Mesenchymal stem cell (in vitro differentiated cells and primary cell): ENCODE results near the gene ST7.
"Not testable (repeated sequence)": the region's sequence is repeated elsewhere in the genome, so short reads cannot be mapped to it uniquely, and the experiment has no call there.

Experiments
- DNase-seq: peaks from one replicate; pipeline ENCODE4 v3.0.0-alpha.2; 2013
- H2AFZ ChIP-seq: one replicate; pipeline ENCODE4 v1.6.1; 2013; ENCODE audit warnings: low read depth, mild to moderate bottlenecking, control low read depth, inconsistent platforms, low read length, moderate library complexity
- H2AK5ac ChIP-seq: 2 replicates; pipeline ENCODE4 v1.6.1; 2013; ENCODE audit warnings: low read length, moderate library complexity, mild to moderate bottlenecking, inconsistent platforms; ENCODE audit not compliant: severe bottlenecking
- H2BK120ac ChIP-seq: one replicate; pipeline ENCODE4 v1.6.1; 2013; ENCODE audit warnings: low read depth, mild to moderate bottlenecking, inconsistent platforms, low read length, moderate library complexity
- H2BK12ac ChIP-seq, 2 experiments: one replicate each; pipeline ENCODE4 v1.6.1; 2013; ENCODE audit warnings: inconsistent platforms in 2 of 2, low read length in 2 of 2, mild to moderate bottlenecking in 2 of 2, moderate library complexity in 2 of 2, control low read depth in 1 of 2
- H2BK15ac ChIP-seq: one replicate; pipeline ENCODE4 v1.6.1; 2013; ENCODE audit warnings: mild to moderate bottlenecking, low read depth, inconsistent platforms; ENCODE audit not compliant: poor library complexity, severe bottlenecking
- H2BK5ac ChIP-seq: 2 replicates; pipeline ENCODE4 v1.6.1; 2013; ENCODE audit warnings: low read depth, mild to moderate bottlenecking, low read length, control low read depth, inconsistent platforms; ENCODE audit not compliant: poor library complexity, severe bottlenecking
- H3K14ac ChIP-seq, 2 experiments: one replicate each; pipeline ENCODE4 v1.6.1; 2013; ENCODE audit warnings: inconsistent platforms in 2 of 2, low read length in 2 of 2, control low read depth in 1 of 2, mild to moderate bottlenecking in 1 of 2, moderate library complexity in 1 of 2
- H3K18ac ChIP-seq, 2 experiments: one replicate each; pipeline ENCODE4 v1.6.1; 2013; ENCODE audit warnings: inconsistent platforms in 2 of 2, low read length in 2 of 2, control low read depth in 1 of 2, low read depth in 1 of 2, mild to moderate bottlenecking in 1 of 2
- H3K23ac ChIP-seq, 2 experiments: one replicate each; pipeline ENCODE4 v1.6.1; 2013; ENCODE audit warnings: inconsistent platforms in 2 of 2, low read length in 2 of 2, mild to moderate bottlenecking in 2 of 2, moderate library complexity in 2 of 2, control low read depth in 1 of 2
- H3K27ac ChIP-seq: 2 replicates; pipeline ENCODE4 v1.5.1; 2013; ENCODE audit warnings: mild to moderate bottlenecking, moderate library complexity, low read length, control low read depth, inconsistent platforms; ENCODE audit not compliant: poor library complexity, severe bottlenecking
- H3K27me3 ChIP-seq, 2 experiments: 2 replicates each; pipeline versions ENCODE4 v1.6.1 to v1.7.0; 2013; ENCODE audit warnings: low read length in 2 of 2, mild to moderate bottlenecking in 2 of 2, moderate library complexity in 2 of 2, control low read depth in 1 of 2, inconsistent platforms in 1 of 2; ENCODE audit not compliant: control insufficient read depth in 1 of 2, insufficient read depth in 1 of 2
- H3K36me3 ChIP-seq, 2 experiments: 2 replicates each; pipeline versions ENCODE4 v1.6.1 to v1.7.0; 2013; ENCODE audit warnings: low read length in 2 of 2, control low read depth in 1 of 2, inconsistent platforms in 1 of 2, low read depth in 1 of 2, mild to moderate bottlenecking in 1 of 2; ENCODE audit not compliant: insufficient read depth in 2 of 2, control insufficient read depth in 1 of 2
- H3K4ac ChIP-seq, 2 experiments: one replicate each; pipeline ENCODE4 v1.6.1; 2013; ENCODE audit warnings: inconsistent platforms in 2 of 2, low read length in 2 of 2, mild to moderate bottlenecking in 2 of 2, moderate library complexity in 2 of 2, control low read depth in 1 of 2, low read depth in 1 of 2
- H3K4me1 ChIP-seq: 2 replicates; pipeline ENCODE4 v1.6.1; 2013; ENCODE audit warnings: low read depth, low read length, control low read depth; ENCODE audit not compliant: control insufficient read depth, insufficient read depth
- H3K4me2 ChIP-seq: 2 replicates; pipeline ENCODE4 v1.6.1; 2013; ENCODE audit warnings: low read length, mild to moderate bottlenecking, inconsistent platforms; ENCODE audit not compliant: poor library complexity, severe bottlenecking
- H3K4me3 ChIP-seq, 2 experiments: 2 replicates each; pipeline versions ENCODE4 v1.5.1 to v1.7.0; 2013; ENCODE audit warnings: low read length in 2 of 2, mild to moderate bottlenecking in 2 of 2, control low read depth in 1 of 2, low read depth in 1 of 2; ENCODE audit not compliant: insufficient read depth in 1 of 2
- H3K79me1 ChIP-seq: replicated peaks from 2 replicates; pipeline ENCODE4 v1.6.1; 2013; ENCODE audit warnings: mild to moderate bottlenecking, control low read depth, low read length, inconsistent platforms; ENCODE audit not compliant: poor library complexity, severe bottlenecking
- H3K9ac ChIP-seq: 2 replicates; pipeline ENCODE4 v1.7.0; 2013; ENCODE audit warnings: mild to moderate bottlenecking, low read length, moderate library complexity
- H3K9me3 ChIP-seq: 2 replicates; pipeline ENCODE4 v1.7.0; 2013; ENCODE audit warnings: mild to moderate bottlenecking, low read length; ENCODE audit not compliant: control insufficient read depth
- H4K8ac ChIP-seq: one replicate; pipeline ENCODE4 v1.6.1; 2013; ENCODE audit warnings: inconsistent platforms, mild to moderate bottlenecking, low read length, moderate library complexity
- H4K91ac ChIP-seq: one replicate; pipeline ENCODE4 v1.6.1; 2013; ENCODE audit warnings: mild to moderate bottlenecking, low read length, inconsistent platforms
- WGBS: methylation state at CpG from one replicate; pipeline ENCODE4 v1.1.7; 2013; ENCODE audit warnings: mixed read lengths; 5-methylcytosine and 5-hydroxymethylcytosine counted together

Gene ST7

DNA sequence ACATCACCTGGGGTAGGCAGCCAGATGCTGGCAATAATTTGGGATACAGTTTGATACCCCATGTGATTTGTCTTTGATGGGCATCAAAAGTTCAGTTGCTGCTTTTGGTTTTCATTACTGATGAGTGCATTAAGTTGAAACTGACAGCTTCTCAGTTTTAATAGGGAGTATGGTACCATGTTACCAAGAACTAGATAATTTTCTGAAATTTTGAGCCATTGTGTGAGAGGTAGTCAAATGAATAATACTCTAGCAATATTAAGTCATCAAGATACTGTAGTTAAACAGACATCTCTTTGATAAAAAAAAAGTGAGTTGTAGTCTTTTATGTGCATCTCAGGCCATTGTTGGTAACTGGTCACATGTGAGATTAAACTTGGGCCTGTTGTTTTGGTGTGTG, 71.5 kb downstream of the ST7 start:
- Histone ChIP-seq H3K27me3 (no peaks in the 10 kb centered on the region), H3K4ac (no peak overlapping the region), H3K18ac (no peak overlapping the region), H2BK12ac (no peak overlapping the region), H3K4me3 (no peak overlapping the region), H2BK5ac (no peak overlapping the region), H2AFZ (no peak overlapping the region), H3K4me2 (no peak overlapping the region), H3K4me1 (peaks cover 3% of the 10 kb centered on the region), H2AK5ac (no peak overlapping the region), H4K8ac (no peak overlapping the region), H3K36me3 (no peaks in the 10 kb centered on the region), H3K79me1 (peaks cover 12% of the 10 kb centered on the region), H3K23ac (no peak overlapping the region), H3K14ac (no peak overlapping the region), H3K9ac (no peak overlapping the region), H4K91ac (no peak overlapping the region), H2BK120ac (no peak overlapping the region), H3K27ac (no peak overlapping the region), H3K9me3 (no peaks in the 10 kb centered on the region), H2BK15ac (no peak overlapping the region)
- DNase-seq, result no peak

DNA sequence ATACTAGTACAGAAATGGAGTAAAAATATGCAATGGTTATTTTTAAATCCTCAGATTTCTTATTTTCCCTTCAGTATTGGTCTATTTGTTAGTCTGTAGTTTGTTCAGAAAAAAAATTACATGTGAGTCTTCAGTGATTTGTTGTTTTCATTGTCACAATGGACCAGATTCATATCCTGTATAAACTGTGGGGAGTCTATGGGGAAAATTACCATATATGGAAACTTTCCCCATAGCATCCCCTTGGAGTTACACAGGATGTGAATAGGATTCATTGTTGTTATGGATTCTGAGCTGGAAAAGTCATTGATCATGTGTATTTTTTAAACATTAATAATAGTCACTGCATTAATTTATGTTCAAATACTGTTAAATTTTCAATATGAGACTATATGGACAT, 72.6 kb downstream of the ST7 start:
- no peak overlapping the region for H3K4me3 ChIP-seq
- no peaks in the 10 kb centered on the region for H3K27me3 ChIP-seq
- no peak for DNase-seq
- H3K14ac ChIP-seq, result no peak overlapping the region
- H3K4ac ChIP-seq, result no peak overlapping the region
- H3K9ac ChIP-seq, result no peak overlapping the region
- H2AK5ac ChIP-seq, result no peak overlapping the region
- no peak overlapping the region for H3K18ac ChIP-seq
- H3K23ac ChIP-seq, result no peak overlapping the region
- H2BK12ac ChIP-seq, result no peak overlapping the region
- no peak overlapping the region for H2BK15ac ChIP-seq
- no peaks in the 10 kb centered on the region for H3K4me1 ChIP-seq
- H3K27ac ChIP-seq, result no peak overlapping the region
- H2AFZ ChIP-seq, result no peak overlapping the region
- H4K8ac ChIP-seq, result no peak overlapping the region
- no peak overlapping the region for H3K4me2 ChIP-seq
- H3K9me3 ChIP-seq, result peaks cover 5% of the 10 kb centered on the region
- H4K91ac ChIP-seq, result no peak overlapping the region
- H2BK120ac ChIP-seq, result no peak overlapping the region
- H3K79me1 ChIP-seq, result peaks cover 10% of the 10 kb centered on the region
- no peak overlapping the region for H2BK5ac ChIP-seq
- H3K36me3 ChIP-seq, result no peaks in the 10 kb centered on the region

DNA sequence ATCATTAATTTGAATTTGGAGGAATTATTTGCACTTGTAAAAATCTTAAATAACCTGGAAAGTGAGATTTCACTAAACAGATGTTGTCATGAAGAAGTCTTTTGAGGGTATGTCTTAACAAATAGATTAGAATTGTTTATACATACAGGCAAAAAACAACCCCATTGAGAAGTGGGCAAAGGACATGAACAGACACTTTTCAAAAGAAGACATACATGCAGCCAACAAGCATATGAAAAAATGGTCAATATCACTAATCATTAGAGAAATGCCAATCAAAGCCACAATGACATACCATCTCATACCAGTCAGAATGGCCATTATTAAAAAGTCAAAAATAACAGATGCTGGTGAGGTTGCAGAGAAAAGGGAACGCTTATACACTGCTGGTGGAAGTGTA, 77.0 kb downstream of the ST7 start:
- H3K36me3 ChIP-seq, H3K4me1 ChIP-seq, H2BK12ac ChIP-seq, H3K4ac ChIP-seq, H3K4me2 ChIP-seq, H3K9me3 ChIP-seq, H3K9ac ChIP-seq, H3K4me3 ChIP-seq, H3K27ac ChIP-seq, H2BK5ac ChIP-seq, H2AK5ac ChIP-seq, H3K27me3 ChIP-seq, H4K8ac ChIP-seq, H2AFZ ChIP-seq, H2BK120ac ChIP-seq, H3K23ac ChIP-seq, H3K79me1 ChIP-seq, H4K91ac ChIP-seq, H2BK15ac ChIP-seq, H3K14ac ChIP-seq, H3K18ac ChIP-seq, DNase-seq: not testable (repeated sequence)
- no CpG with 5 or more reads among the region's 1 CpG for WGBS

DNA sequence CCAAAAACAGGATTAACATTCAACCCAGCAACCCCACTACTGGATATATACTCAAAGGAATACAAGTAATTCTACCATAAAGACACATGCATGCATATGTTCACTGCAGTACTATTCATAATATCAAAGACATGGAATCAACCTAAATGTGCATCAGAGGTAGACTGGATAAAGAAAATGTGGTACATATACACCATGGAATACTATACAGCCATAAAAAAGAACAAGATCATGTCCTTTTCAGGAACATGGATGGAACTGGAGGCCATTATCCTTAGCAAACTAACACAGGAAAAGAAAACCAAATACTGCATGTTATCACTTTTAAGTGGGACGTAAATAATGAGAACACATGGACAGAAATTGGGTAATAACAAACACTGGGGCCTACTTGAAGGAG, 77.5 kb downstream of the ST7 start:
- not testable (repeated sequence) for H3K4me3 ChIP-seq, H2BK120ac ChIP-seq, H2AK5ac ChIP-seq, H2BK5ac ChIP-seq, H3K27ac ChIP-seq, H3K9me3 ChIP-seq, H3K18ac ChIP-seq, H3K79me1 ChIP-seq, H3K9ac ChIP-seq, H3K4ac ChIP-seq, H2BK15ac ChIP-seq, H2BK12ac ChIP-seq, DNase-seq, H3K4me2 ChIP-seq, H2AFZ ChIP-seq, H3K36me3 ChIP-seq, H3K4me1 ChIP-seq, H4K91ac ChIP-seq, H4K8ac ChIP-seq, H3K27me3 ChIP-seq, H3K14ac ChIP-seq, H3K23ac ChIP-seq
- 0% methylated on average over 1 of the region's 1 CpG for WGBS
